CD4-positive, alpha-beta T cell treated with Interleukin-10 for 1 hour (primary cell): Measurements from ENCODE around the gene POTEF.
"Not testable (repeated sequence)": the region's sequence is repeated elsewhere in the genome, so short reads cannot be mapped to it uniquely, and the experiment has no call there.

Source experiments
- DNase-seq: peaks from one replicate; pipeline ENCODE4 v3.0.0-alpha.2; 2020

The POTEF gene

GRCh38 chr2:130129120-130129829 is at the start of gene POTEF:
Gene POTEF, minus strand, starts transcription at chr2:130129222. Its CDS starts 8,707 bp downstream, at chr2:130120515.
- not testable (repeated sequence) for DNase-seq

GRCh38 chr2:130174866-130175265 is 45.8 kb upstream of the POTEF start:
- not testable (repeated sequence) for DNase-seq

- DNase-seq = no peak
Measured at GRCh38 chr2:130169896-130170295, 40.9 kb upstream of the POTEF start.

- DNase-seq = not testable (repeated sequence)
Measured at GRCh38 chr2:130169163-130169562, 40.1 kb upstream of the POTEF start.

- not testable (repeated sequence) for DNase-seq
Measured at GRCh38 chr2:130166611-130167010, 37.6 kb upstream of the POTEF start.

GRCh38 chr2:130165293-130166016 is 36.4 kb upstream of the POTEF start:
- DNase-seq = no peak

GRCh38 chr2:130162968-130163367 is 33.9 kb upstream of the POTEF start:
- DNase-seq = no peak

GRCh38 chr2:130162486-130162885 is 33.5 kb upstream of the POTEF start:
- not testable (repeated sequence) for DNase-seq

GRCh38 chr2:130160838-130161705 is 32.0 kb upstream of the POTEF start:
- DNase-seq = not testable (repeated sequence)

GRCh38 chr2:130160131-130160530 is 31.1 kb upstream of the POTEF start:
- DNase-seq = no peak

GRCh38 chr2:130159376-130159775 is 30.4 kb upstream of the POTEF start:
- DNase-seq = not testable (repeated sequence)

GRCh38 chr2:130158631-130159030 is 29.6 kb upstream of the POTEF start:
- DNase-seq = no peak

- not testable (repeated sequence) for DNase-seq
Measured at GRCh38 chr2:130157825-130158514, 28.9 kb upstream of the POTEF start.

GRCh38 chr2:130157354-130157753 is 28.3 kb upstream of the POTEF start:
- not testable (repeated sequence) for DNase-seq

GRCh38 chr2:130156624-130157004 is 27.6 kb upstream of the POTEF start:
- DNase-seq = no peak

GRCh38 chr2:130155956-130156623 is 27.1 kb upstream of the POTEF start:
- DNase-seq = peak; percentile 15

GRCh38 chr2:130154773-130155765 is 26.0 kb upstream of the POTEF start:
- no peak for DNase-seq

- DNase-seq = not testable (repeated sequence)
Measured at GRCh38 chr2:130154423-130154770, 25.4 kb upstream of the POTEF start.

GRCh38 chr2:130153721-130154422 is 24.9 kb upstream of the POTEF start:
- not testable (repeated sequence) for DNase-seq
